ENCODE data around the gene MUC5B. TPM values are rescaled to one million over a fixed set of nuclear protein-coding genes. Genes with fewer than 3 reads are reported as not detected.

MUC5B gene
- total RNA-seq, 1 donor from 2014 or later = not detected

DNA sequence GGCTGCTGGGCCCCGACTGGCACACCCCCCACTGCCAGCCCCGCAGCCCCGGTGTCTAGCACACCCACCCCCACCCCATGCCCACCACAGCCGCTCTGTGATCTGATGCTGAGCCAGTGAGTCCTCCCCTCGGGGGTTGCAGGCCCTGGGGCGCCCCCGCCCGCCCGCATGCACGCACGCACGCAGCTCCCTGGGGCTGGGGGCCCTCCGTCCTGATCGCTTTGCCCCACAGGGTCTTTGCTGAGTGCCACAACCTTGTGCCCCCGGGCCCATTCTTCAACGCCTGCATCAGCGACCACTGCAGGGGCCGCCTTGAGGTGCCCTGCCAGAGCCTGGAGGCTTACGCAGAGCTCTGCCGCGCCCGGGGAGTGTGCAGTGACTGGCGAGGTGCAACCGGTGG, 32.3 kb downstream of the MUC5B start:
- Histone ChIP-seq H3K36me3 (no peaks in the 10 kb centered on the region), H3K9me3 (replicated peaks) (no peaks in the 10 kb centered on the region), H3K4me1 (no peaks in the 10 kb centered on the region), H3K27ac (replicated peaks) (no peak overlapping the region), H3K27me3 (ENCODE audit: low read depth) (peaks cover 10% of the 10 kb centered on the region), H3K4me3 (no peak overlapping the region)
- no peak for DNase-seq
- TF ChIP-seq, protein P1, sequence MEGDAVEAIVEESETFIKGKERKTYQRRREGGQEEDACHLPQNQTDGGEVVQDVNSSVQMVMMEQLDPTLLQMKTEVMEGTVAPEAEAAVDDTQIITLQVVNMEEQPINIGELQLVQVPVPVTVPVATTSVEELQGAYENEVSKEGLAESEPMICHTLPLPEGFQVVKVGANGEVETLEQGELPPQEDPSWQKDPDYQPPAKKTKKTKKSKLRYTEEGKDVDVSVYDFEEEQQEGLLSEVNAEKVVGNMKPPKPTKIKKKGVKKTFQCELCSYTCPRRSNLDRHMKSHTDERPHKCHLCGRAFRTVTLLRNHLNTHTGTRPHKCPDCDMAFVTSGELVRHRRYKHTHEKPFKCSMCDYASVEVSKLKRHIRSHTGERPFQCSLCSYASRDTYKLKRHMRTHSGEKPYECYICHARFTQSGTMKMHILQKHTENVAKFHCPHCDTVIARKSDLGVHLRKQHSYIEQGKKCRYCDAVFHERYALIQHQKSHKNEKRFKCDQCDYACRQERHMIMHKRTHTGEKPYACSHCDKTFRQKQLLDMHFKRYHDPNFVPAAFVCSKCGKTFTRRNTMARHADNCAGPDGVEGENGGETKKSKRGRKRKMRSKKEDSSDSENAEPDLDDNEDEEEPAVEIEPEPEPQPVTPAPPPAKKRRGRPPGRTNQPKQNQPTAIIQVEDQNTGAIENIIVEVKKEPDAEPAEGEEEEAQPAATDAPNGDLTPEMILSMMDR (IDR thresholded peaks at IDR 0.05; ENCODE audit: borderline replicate concordance) = no peak
- intact Hi-C loops (cut with micrococcal nuclease) = no loop called here

DNA sequence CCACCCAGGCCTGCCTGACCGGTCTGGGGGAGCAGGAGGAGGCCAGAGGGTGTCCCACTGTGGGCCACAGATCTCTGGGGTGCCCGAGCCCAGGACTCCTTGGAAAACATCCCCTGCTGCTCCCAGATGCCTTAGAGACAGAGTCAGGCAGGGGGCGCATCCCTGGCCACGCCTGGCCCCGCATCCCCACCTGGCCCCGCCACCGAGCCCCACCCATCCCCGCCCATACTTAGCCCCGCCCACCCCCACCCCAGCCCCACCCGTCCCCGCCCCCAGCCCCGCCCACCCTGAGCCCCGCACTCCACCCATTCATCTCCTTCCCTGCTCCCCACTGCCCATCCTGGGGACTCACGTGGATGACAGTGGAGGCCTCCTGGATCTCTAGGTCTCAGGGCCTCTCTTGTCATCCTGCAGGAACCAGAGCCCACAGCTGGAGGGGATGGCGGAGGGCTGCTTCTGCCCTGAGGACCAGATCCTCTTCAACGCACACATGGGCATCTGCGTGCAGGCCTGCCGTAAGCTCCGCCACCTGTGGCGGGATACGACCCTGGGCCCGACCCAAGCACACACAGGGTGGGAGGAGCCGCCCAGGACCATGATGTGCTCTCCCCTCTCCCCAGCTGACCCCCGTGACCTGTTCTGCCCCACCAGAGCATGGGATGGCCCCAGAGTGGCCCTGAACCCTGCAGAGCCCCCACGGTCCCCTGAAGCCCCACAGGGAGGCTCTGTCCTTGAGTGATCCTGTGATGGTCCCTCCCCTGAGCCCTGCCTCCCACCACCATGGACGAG, 33.6 kb downstream of the MUC5B start:
- intact Hi-C loops (cut with micrococcal nuclease) = no loop called here
- no peak overlapping the region for H3K4me3 ChIP-seq
- H3K27ac ChIP-seq (replicated peaks) = no peak overlapping the region
- H3K27me3 ChIP-seq (ENCODE audit: low read depth) = peaks cover 10% of the 10 kb centered on the region
- no peaks in the 10 kb centered on the region for H3K4me1 ChIP-seq
- TF ChIP-seq, protein P1 (IDR thresholded peaks at IDR 0.05; ENCODE audit: borderline replicate concordance) = no peak
- H3K9me3 ChIP-seq (replicated peaks) = no peaks in the 10 kb centered on the region
- no peaks in the 10 kb centered on the region for H3K36me3 ChIP-seq
- no peak for DNase-seq

DNA sequence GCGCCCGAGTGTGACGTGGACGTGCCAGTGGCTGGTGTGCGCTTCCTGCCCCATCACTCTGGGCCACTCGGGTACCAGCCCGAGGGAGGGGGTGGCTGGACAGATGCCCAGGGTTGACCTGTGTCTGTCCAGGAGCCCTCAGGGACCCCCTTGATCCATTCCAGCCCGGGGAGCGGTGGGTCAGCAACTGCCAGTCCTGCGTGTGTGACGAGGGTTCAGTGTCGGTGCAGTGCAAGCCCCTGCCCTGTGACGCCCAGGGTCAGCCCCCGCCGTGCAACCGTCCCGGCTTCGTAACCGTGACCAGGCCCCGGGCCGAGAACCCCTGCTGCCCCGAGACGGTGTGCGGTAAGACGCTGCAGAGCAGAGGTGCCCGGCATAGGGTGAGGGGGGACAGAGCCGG, 34.5 kb downstream of the MUC5B start:
- no peak overlapping the region for H3K4me3 ChIP-seq
- no peaks in the 10 kb centered on the region for H3K36me3 ChIP-seq
- H3K9me3 ChIP-seq (replicated peaks) = no peaks in the 10 kb centered on the region
- intact Hi-C loops (cut with micrococcal nuclease) = no loop called here
- peaks cover 10% of the 10 kb centered on the region for H3K27me3 ChIP-seq (ENCODE audit: low read depth)
- TF ChIP-seq, protein P1 (IDR thresholded peaks at IDR 0.05; ENCODE audit: borderline replicate concordance) = no peak
- no peak for DNase-seq
- peaks cover 8% of the 10 kb centered on the region for H3K4me1 ChIP-seq
- no peak overlapping the region for H3K27ac ChIP-seq (replicated peaks)

DNA sequence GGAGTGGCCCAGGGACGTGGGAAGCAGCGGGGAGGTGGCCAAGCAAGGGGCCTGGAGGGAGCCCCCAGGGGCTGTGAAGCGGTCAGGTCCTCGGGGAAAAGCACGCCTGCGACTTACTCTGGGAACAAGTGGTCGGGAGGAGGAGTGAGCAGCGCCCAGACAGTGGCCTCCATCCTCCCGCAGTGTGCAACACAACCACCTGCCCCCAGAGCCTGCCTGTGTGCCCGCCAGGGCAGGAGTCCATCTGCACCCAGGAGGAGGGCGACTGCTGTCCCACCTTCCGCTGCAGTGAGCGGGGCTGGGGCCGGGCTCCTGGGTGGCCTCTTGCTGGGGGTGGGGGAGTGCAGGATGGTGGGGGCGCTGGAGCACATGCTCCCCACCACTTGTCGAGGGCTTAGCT, 35.0 kb downstream of the MUC5B start:
- Histone ChIP-seq H3K4me1 (peaks cover 12% of the 10 kb centered on the region), H3K27ac (replicated peaks) (no peak overlapping the region), H3K9me3 (replicated peaks) (no peaks in the 10 kb centered on the region), H3K27me3 (ENCODE audit: low read depth) (peaks cover 10% of the 10 kb centered on the region), H3K36me3 (no peaks in the 10 kb centered on the region), H3K4me3 (no peak overlapping the region)
- TF ChIP-seq, protein P1 (IDR thresholded peaks at IDR 0.05; ENCODE audit: borderline replicate concordance) = no peak
- intact Hi-C loops (cut with micrococcal nuclease) = no loop called here
- no peak for DNase-seq

DNA sequence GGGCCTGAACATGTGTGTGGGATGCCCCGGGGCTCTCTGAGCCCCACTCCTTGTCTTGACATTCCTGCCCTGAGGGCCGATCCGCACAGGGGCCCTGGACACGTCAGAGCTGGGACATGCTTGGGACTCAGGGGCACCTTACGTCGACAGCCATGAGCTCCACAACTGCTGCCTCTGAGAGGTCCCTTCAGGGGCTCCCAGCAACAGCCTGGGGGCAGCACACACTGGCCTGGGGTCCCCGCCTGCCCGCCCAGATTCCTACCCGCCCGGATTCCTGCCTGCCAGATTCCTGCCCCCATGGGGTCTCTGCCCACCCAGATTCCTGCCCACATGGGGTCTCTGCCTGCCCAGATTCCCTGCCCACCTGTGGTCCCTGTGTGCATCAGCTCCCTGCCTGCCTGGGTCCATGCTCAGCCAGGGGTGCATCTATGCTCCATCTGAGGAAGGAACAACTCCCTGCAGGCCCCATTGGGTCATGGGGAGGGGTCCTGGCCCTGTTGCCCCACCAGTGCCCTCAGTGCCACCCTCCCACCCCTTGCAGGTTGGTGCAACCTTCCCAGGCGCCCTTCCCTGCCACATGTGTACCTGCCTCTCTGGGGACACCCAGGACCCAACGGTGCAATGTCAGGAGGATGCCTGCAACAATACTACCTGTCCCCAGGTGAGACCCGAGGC, 35.7 kb downstream of the MUC5B start:
- intact Hi-C loops (cut with micrococcal nuclease) = no loop called here
- no peak overlapping the region for H3K27ac ChIP-seq (replicated peaks)
- DNase-seq = no peak
- no peaks in the 10 kb centered on the region for H3K36me3 ChIP-seq
- TF ChIP-seq, protein P1 (IDR thresholded peaks at IDR 0.05; ENCODE audit: borderline replicate concordance) = no peak
- H3K4me1 ChIP-seq = peaks cover 16% of the 10 kb centered on the region
- no peaks in the 10 kb centered on the region for H3K9me3 ChIP-seq (replicated peaks)
- peaks cover 10% of the 10 kb centered on the region for H3K27me3 ChIP-seq (ENCODE audit: low read depth)
- no peak overlapping the region for H3K4me3 ChIP-seq
